HL-60 (cell line): ENCODE measurements around the gene ZDHHC20.

Experiments
- DNase-seq, 2 experiments: peaks; one replicate each; pipeline ENCODE4 v3.0.0-alpha.2; 2010 to 2020; ENCODE audit warnings: low read depth in 1 of 2, low spot score in 1 of 2
- H3K27ac ChIP-seq: fragments of 250-450 bp; sonication (Bioruptor Pico); replicated peaks from 2 replicates; pipeline ENCODE4 v1.5.1; 2020; ENCODE audit warnings: mild to moderate bottlenecking, moderate library complexity
- H3K27me3 ChIP-seq: fragments of 250-450 bp; sonication (Bioruptor Pico); 2 replicates; pipeline ENCODE4 v1.5.1; 2021; ENCODE audit warnings: mild to moderate bottlenecking, moderate library complexity; ENCODE audit not compliant: insufficient read depth, poor library complexity, severe bottlenecking
- H3K4me3 ChIP-seq: replicated peaks from 2 replicates; pipeline ENCODE4 v1.5.1; 2011; ENCODE audit warnings: mild to moderate bottlenecking, control low read depth, low read length; ENCODE audit not compliant: insufficient read depth
- CTCF ChIP-seq: IDR thresholded peaks from one replicate; pipeline ENCODE4 v1.5.1; 2011; ENCODE audit warnings: low read length, control low read depth, inconsistent platforms; ENCODE audit not compliant: insufficient read depth
- GABPA ChIP-seq: IDR thresholded peaks from 2 replicates; pipeline ENCODE4 v1.6.1; 2012; ENCODE audit warnings: low read depth
- POLR2AphosphoS5 ChIP-seq: IDR thresholded peaks from 2 replicates; pipeline ENCODE4 v1.6.1; 2012; ENCODE audit warnings: low read depth
- REST ChIP-seq: IDR thresholded peaks from 2 replicates; pipeline ENCODE4 v1.6.1; 2012; ENCODE audit warnings: low read depth; ENCODE audit not compliant: insufficient replicate concordance
- SPI1 ChIP-seq: IDR thresholded peaks from 2 replicates; pipeline ENCODE4 v1.6.1; 2012; ENCODE audit warnings: low read depth, mild to moderate bottlenecking, borderline replicate concordance

Gene ZDHHC20

GRCh38 chr13:21434588-21434987 lies 24.5 kb downstream of the ZDHHC20 start:
- H3K27me3 ChIP-seq, result no peaks in the 10 kb centered on the region
- TF ChIP-seq SPI1, result peak; percentile 11; the same call in 1 of the 2 replicates
- no peak for TF ChIP-seq POLR2AphosphoS5
- no peak for TF ChIP-seq GABPA
- no peak overlapping the region for H3K4me3 ChIP-seq
- peak in 1 of 2 experiments; percentile 24 for DNase-seq
- H3K27ac ChIP-seq, result peak overlapping the region; percentile 43; the same call in 1 of the 2 replicates

GRCh38 chr13:21429211-21429610 lies 29.9 kb downstream of the ZDHHC20 start:
- DNase-seq, result no peak
- Histone ChIP-seq H3K27me3 (no peaks in the 10 kb centered on the region), H3K4me3 (no peak overlapping the region), H3K27ac (no peak overlapping the region)
- TF ChIP-seq CTCF (no peak), POLR2AphosphoS5 (no peak), GABPA (no peak), REST (no peak), SPI1 (no peak)

- TF ChIP-seq POLR2AphosphoS5 (no peak), REST (no peak), CTCF (no peak), SPI1 (no peak), GABPA (no peak)
- Histone ChIP-seq H3K27me3 (no peaks in the 10 kb centered on the region), H3K27ac (no peak overlapping the region), H3K4me3 (no peak overlapping the region)
- DNase-seq, result no peak
These were observed 31.4 kb downstream of the ZDHHC20 start for GRCh38 chr13:21427741-21428140.

- H3K4me3 ChIP-seq, result no peak overlapping the region
- TF ChIP-seq POLR2AphosphoS5, result no peak
- TF ChIP-seq SPI1, result no peak
- no peak for TF ChIP-seq REST
- TF ChIP-seq GABPA, result no peak
- TF ChIP-seq CTCF, result no peak
These were observed 32.9 kb downstream of the ZDHHC20 start for GRCh38 chr13:21426238-21426637.

More at GRCh38 chr13:21426238-21426637, 32.9 kb downstream of the ZDHHC20 start:
- no peak for DNase-seq
- no peak overlapping the region for H3K27ac ChIP-seq
- H3K27me3 ChIP-seq, result no peaks in the 10 kb centered on the region
